ENCODE results near the gene ADARB1. TPM values are rescaled to one million over a fixed set of nuclear protein-coding genes. Genes with fewer than 3 reads are reported as not detected.
A peak's percentile ranks its signal among the peaks of the same experiment; 100 is the strongest.

ADARB1 gene
- total RNA-seq, 1 donor from 2014 or later: 21.8 TPM

GRCh38 chr21:45204395-45204794 lies 130.0 kb downstream of the ADARB1 start:
- intact Hi-C loops (cut with micrococcal nuclease): no loop called here

GRCh38 chr21:45207839-45208626 lies 133.7 kb downstream of the ADARB1 start:
- no peak overlapping the region for H3K4me3 Mint-ChIP-seq
- H3K27ac Mint-ChIP-seq: no peak overlapping the region
- intact Hi-C loops (cut with micrococcal nuclease): no loop called here
- H3K4me1 Mint-ChIP-seq: peaks cover 21% of the 10 kb centered on the region
- no peaks in the 10 kb centered on the region for H3K27me3 Mint-ChIP-seq
- peaks cover 17% of the 10 kb centered on the region for H3K36me3 Mint-ChIP-seq (ENCODE audit: low read depth)
- DNase-seq: peak; percentile 52
- H3K9me3 Mint-ChIP-seq: no peaks in the 10 kb centered on the region

More at GRCh38 chr21:45204395-45204794, 130.0 kb downstream of the ADARB1 start:
- DNase-seq: no peak
- no peaks in the 10 kb centered on the region for H3K27me3 Mint-ChIP-seq
- H3K4me3 Mint-ChIP-seq: no peak overlapping the region
- no peaks in the 10 kb centered on the region for H3K9me3 Mint-ChIP-seq
- peaks cover 23% of the 10 kb centered on the region for H3K4me1 Mint-ChIP-seq
- H3K27ac Mint-ChIP-seq: no peak overlapping the region
- H3K36me3 Mint-ChIP-seq (ENCODE audit: low read depth): peaks cover 7% of the 10 kb centered on the region

- DNase-seq: peak; percentile 57
- Mint-ChIP-seq H3K4me1 (peaks cover 21% of the 10 kb centered on the region), H3K27me3 (no peaks in the 10 kb centered on the region), H3K9me3 (no peaks in the 10 kb centered on the region), H3K4me3 (no peak overlapping the region), H3K36me3 (ENCODE audit: low read depth) (peaks cover 17% of the 10 kb centered on the region), H3K27ac (no peak overlapping the region)
- intact Hi-C loops (cut with micrococcal nuclease): no loop called here
Observed at GRCh38 chr21:45208627-45208951, 134.2 kb downstream of the ADARB1 start.

- H3K4me1 Mint-ChIP-seq: peaks cover 21% of the 10 kb centered on the region
- H3K27me3 Mint-ChIP-seq: no peaks in the 10 kb centered on the region
- intact Hi-C loops (cut with micrococcal nuclease): no loop called here
- H3K27ac Mint-ChIP-seq: no peak overlapping the region
- no peaks in the 10 kb centered on the region for H3K9me3 Mint-ChIP-seq
- no peak overlapping the region for H3K4me3 Mint-ChIP-seq
- peak; percentile 44 for DNase-seq
- H3K36me3 Mint-ChIP-seq (ENCODE audit: low read depth): peaks cover 18% of the 10 kb centered on the region
Observed at GRCh38 chr21:45209046-45209445, 134.7 kb downstream of the ADARB1 start.

GRCh38 chr21:45209685-45210284 lies 135.4 kb downstream of the ADARB1 start:
- Mint-ChIP-seq H3K27ac (no peak overlapping the region), H3K4me1 (peaks cover 21% of the 10 kb centered on the region), H3K27me3 (no peaks in the 10 kb centered on the region), H3K4me3 (no peak overlapping the region), H3K9me3 (no peaks in the 10 kb centered on the region), H3K36me3 (ENCODE audit: low read depth) (peaks cover 19% of the 10 kb centered on the region)
- peak; percentile 49 for DNase-seq
- intact Hi-C loops (cut with micrococcal nuclease): no loop called here

GRCh38 chr21:45210461-45210983 lies 136.1 kb downstream of the ADARB1 start:
- Mint-ChIP-seq H3K27me3 (no peaks in the 10 kb centered on the region), H3K9me3 (no peaks in the 10 kb centered on the region), H3K4me3 (no peak overlapping the region), H3K27ac (no peak overlapping the region), H3K36me3 (ENCODE audit: low read depth) (peaks cover 20% of the 10 kb centered on the region), H3K4me1 (peaks cover 21% of the 10 kb centered on the region)
- intact Hi-C loops (cut with micrococcal nuclease): no loop called here
- DNase-seq: peak; percentile 51

- H3K9me3 Mint-ChIP-seq: peaks cover 2% of the 10 kb centered on the region
- peaks cover 21% of the 10 kb centered on the region for H3K4me1 Mint-ChIP-seq
- intact Hi-C loops (cut with micrococcal nuclease): no loop called here
- no peak overlapping the region for H3K4me3 Mint-ChIP-seq
- no peak for DNase-seq
- H3K36me3 Mint-ChIP-seq (ENCODE audit: low read depth): peaks cover 21% of the 10 kb centered on the region
- no peak overlapping the region for H3K27ac Mint-ChIP-seq
- H3K27me3 Mint-ChIP-seq: no peaks in the 10 kb centered on the region
Observed at GRCh38 chr21:45211661-45212060, 137.3 kb downstream of the ADARB1 start.

GRCh38 chr21:45213392-45213791 lies 139.0 kb downstream of the ADARB1 start:
- DNase-seq: no peak
- intact Hi-C loops (cut with micrococcal nuclease): no loop called here
- Mint-ChIP-seq H3K36me3 (ENCODE audit: low read depth) (peaks cover 29% of the 10 kb centered on the region), H3K27me3 (no peaks in the 10 kb centered on the region), H3K27ac (no peak overlapping the region), H3K4me1 (peaks cover 13% of the 10 kb centered on the region), H3K9me3 (peaks cover 14% of the 10 kb centered on the region), H3K4me3 (no peak overlapping the region)

- Mint-ChIP-seq H3K27me3 (no peaks in the 10 kb centered on the region), H3K36me3 (ENCODE audit: low read depth) (peaks cover 23% of the 10 kb centered on the region), H3K9me3 (peaks cover 14% of the 10 kb centered on the region), H3K4me3 (no peak overlapping the region), H3K27ac (no peak overlapping the region), H3K4me1 (peaks cover 2% of the 10 kb centered on the region)
- DNase-seq: no peak
- intact Hi-C loops (cut with micrococcal nuclease): no loop called here
Observed at GRCh38 chr21:45215213-45215612, 140.8 kb downstream of the ADARB1 start.

- H3K27me3 Mint-ChIP-seq: no peaks in the 10 kb centered on the region
- no peak overlapping the region for H3K4me3 Mint-ChIP-seq
- DNase-seq: no peak
- peaks cover 2% of the 10 kb centered on the region for H3K4me1 Mint-ChIP-seq
- peaks cover 14% of the 10 kb centered on the region for H3K9me3 Mint-ChIP-seq
- intact Hi-C loops (cut with micrococcal nuclease): no loop called here
- peaks cover 24% of the 10 kb centered on the region for H3K36me3 Mint-ChIP-seq (ENCODE audit: low read depth)
- no peak overlapping the region for H3K27ac Mint-ChIP-seq
Observed at GRCh38 chr21:45217010-45217409, 142.6 kb downstream of the ADARB1 start.

- intact Hi-C loops (cut with micrococcal nuclease): no loop called here
- Mint-ChIP-seq H3K4me1 (peaks cover 5% of the 10 kb centered on the region), H3K27ac (no peak overlapping the region), H3K9me3 (peaks cover 14% of the 10 kb centered on the region), H3K4me3 (no peak overlapping the region), H3K36me3 (ENCODE audit: low read depth) (peaks cover 20% of the 10 kb centered on the region), H3K27me3 (no peaks in the 10 kb centered on the region)
- DNase-seq: no peak
Observed at GRCh38 chr21:45219517-45219916, 145.1 kb downstream of the ADARB1 start.

- Mint-ChIP-seq H3K4me3 (no peak overlapping the region), H3K4me1 (peaks cover 5% of the 10 kb centered on the region), H3K36me3 (ENCODE audit: low read depth) (peaks cover 18% of the 10 kb centered on the region), H3K27me3 (no peaks in the 10 kb centered on the region), H3K9me3 (peaks cover 14% of the 10 kb centered on the region), H3K27ac (no peak overlapping the region)
- DNase-seq: no peak
- intact Hi-C loops (cut with micrococcal nuclease): no loop called here
Observed at GRCh38 chr21:45220071-45220481, 145.7 kb downstream of the ADARB1 start.

- peaks cover 14% of the 10 kb centered on the region for H3K9me3 Mint-ChIP-seq
- H3K4me1 Mint-ChIP-seq: peaks cover 6% of the 10 kb centered on the region
- no peak overlapping the region for H3K27ac Mint-ChIP-seq
- DNase-seq: peak; percentile 51
- H3K36me3 Mint-ChIP-seq (ENCODE audit: low read depth): peaks cover 18% of the 10 kb centered on the region
- no peaks in the 10 kb centered on the region for H3K27me3 Mint-ChIP-seq
- intact Hi-C loops (cut with micrococcal nuclease): no loop called here
- H3K4me3 Mint-ChIP-seq: no peak overlapping the region
Observed at GRCh38 chr21:45220714-45221490, 146.5 kb downstream of the ADARB1 start.

GRCh38 chr21:45222001-45222400 lies 147.6 kb downstream of the ADARB1 start:
- H3K4me1 Mint-ChIP-seq: peaks cover 16% of the 10 kb centered on the region
- peaks cover 9% of the 10 kb centered on the region for H3K9me3 Mint-ChIP-seq
- H3K36me3 Mint-ChIP-seq (ENCODE audit: low read depth): peaks cover 16% of the 10 kb centered on the region
- no peak overlapping the region for H3K27ac Mint-ChIP-seq
- peak; percentile 48 for DNase-seq
- no peak overlapping the region for H3K4me3 Mint-ChIP-seq
- H3K27me3 Mint-ChIP-seq: no peaks in the 10 kb centered on the region
- intact Hi-C loops (cut with micrococcal nuclease): no loop called here

Measured in activated CD4-positive, alpha-beta T cell treated with anti-CD3 and anti-CD28 coated beads, Interleukin-2, amount 10 ng/mL, durations not matched to agents 24 days and 14 days (primary cell).